Measurements from ENCODE around the gene TRRAP. TPM values are rescaled to one million over a fixed set of nuclear protein-coding genes. Genes with fewer than 3 reads are reported as not detected.
"Not testable (repeated sequence)": the region's sequence is repeated elsewhere in the genome, so short reads cannot be mapped to it uniquely, and the experiment has no call there.

TRRAP gene
- polyA plus RNA-seq, 1 donor = 24.7 TPM

DNA sequence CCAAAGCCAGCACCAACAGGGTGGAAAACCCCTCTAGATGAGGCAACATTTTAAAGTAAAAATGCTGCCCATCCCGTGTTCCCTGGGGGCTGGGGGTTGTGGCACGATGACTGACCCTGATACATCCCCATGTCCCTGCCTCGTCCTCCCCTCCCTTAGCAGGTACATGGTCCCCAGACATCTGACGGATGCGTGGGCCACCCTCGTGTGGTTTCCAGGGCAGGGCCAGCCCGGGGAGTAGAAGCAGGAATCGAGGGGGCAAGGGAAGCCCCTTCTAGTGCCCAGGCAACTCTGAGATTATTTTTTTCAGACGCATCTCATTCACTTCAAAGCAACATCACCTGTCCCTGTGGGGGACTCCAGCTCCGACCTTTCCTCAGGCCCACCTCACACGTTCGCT is 12.0 kb upstream of the TRRAP start:
- Histone ChIP-seq H3K4me1 (ENCODE audit: control insufficient read depth, insufficient read depth, low read length) (no peaks in the 10 kb centered on the region), H3K27ac (ENCODE audit: low read length) (no peak overlapping the region), H3K36me3 (ENCODE audit: control insufficient read depth, insufficient read depth, low read length) (no peaks in the 10 kb centered on the region), H3K4me3 (ENCODE audit: low read length) (no peak overlapping the region), H3K27me3 (ENCODE audit: control insufficient read depth, insufficient read depth, low read length) (peaks cover 47% of the 10 kb centered on the region), H3K9me3 (ENCODE audit: control insufficient read depth, low read depth, low read length) (no peaks in the 10 kb centered on the region)
- WGBS (ENCODE audit: insufficient coverage, low lambda C conversion rate) = no CpG with 5 or more reads among the region's 12 CpGs
- no peak for DNase-seq

DNA sequence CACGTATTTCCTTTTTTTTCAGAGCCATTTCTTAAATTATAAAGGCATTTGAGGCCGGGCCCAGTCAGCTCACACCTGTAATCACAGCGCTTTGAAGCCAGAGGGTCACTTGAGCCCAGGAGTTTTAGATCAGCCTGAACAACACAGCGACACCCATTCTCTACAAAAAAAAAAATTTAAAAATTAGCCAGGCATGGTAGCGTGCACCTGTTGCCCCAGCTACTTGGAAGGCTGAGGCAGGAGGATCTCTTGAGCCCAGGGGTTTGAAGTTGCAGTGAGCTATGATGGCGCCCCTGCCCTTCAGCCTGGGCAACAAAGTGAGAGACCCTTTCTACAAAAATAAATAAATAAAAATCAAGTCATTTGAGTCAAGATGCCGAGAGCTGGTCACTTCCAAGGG is 11.6 kb upstream of the TRRAP start:
- Histone ChIP-seq H3K4me3 (ENCODE audit: low read length) (no peak overlapping the region), H3K9me3 (ENCODE audit: control insufficient read depth, low read depth, low read length) (no peaks in the 10 kb centered on the region), H3K36me3 (ENCODE audit: control insufficient read depth, insufficient read depth, low read length) (no peaks in the 10 kb centered on the region), H3K27me3 (ENCODE audit: control insufficient read depth, insufficient read depth, low read length) (peaks cover 51% of the 10 kb centered on the region), H3K4me1 (ENCODE audit: control insufficient read depth, insufficient read depth, low read length) (no peaks in the 10 kb centered on the region), H3K27ac (ENCODE audit: low read length) (no peak overlapping the region)
- WGBS (ENCODE audit: insufficient coverage, low lambda C conversion rate) = no CpG with 5 or more reads among the region's 7 CpGs
- no peak for DNase-seq

DNA sequence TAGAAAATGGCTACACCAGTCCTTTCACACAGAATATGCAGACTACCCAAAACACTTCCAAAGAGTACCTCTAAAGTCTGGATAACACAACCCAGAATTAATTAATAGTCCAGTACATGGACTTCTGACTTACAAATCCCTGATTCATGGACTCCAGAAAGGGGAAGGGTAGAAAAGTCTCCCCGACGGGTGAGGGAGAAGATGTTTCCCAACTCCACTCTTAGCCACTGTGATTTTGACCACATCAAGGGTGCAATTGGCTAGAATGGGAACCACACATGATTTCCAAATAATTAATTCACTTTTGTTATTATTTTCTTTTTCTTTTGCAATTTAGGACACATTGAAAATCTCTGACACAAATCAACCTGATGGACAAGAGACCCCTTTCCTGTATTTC is 9.9 kb upstream of the TRRAP start:
- DNase-seq = no peak
- Histone ChIP-seq H3K4me1 (ENCODE audit: control insufficient read depth, insufficient read depth, low read length) (no peaks in the 10 kb centered on the region), H3K9me3 (ENCODE audit: control insufficient read depth, low read depth, low read length) (no peaks in the 10 kb centered on the region), H3K27ac (ENCODE audit: low read length) (no peak overlapping the region), H3K4me3 (ENCODE audit: low read length) (no peak overlapping the region), H3K36me3 (ENCODE audit: control insufficient read depth, insufficient read depth, low read length) (no peaks in the 10 kb centered on the region), H3K27me3 (ENCODE audit: control insufficient read depth, insufficient read depth, low read length) (peaks cover 51% of the 10 kb centered on the region)
- WGBS (ENCODE audit: insufficient coverage, low lambda C conversion rate) = no CpG with 5 or more reads among the region's 2 CpGs

DNA sequence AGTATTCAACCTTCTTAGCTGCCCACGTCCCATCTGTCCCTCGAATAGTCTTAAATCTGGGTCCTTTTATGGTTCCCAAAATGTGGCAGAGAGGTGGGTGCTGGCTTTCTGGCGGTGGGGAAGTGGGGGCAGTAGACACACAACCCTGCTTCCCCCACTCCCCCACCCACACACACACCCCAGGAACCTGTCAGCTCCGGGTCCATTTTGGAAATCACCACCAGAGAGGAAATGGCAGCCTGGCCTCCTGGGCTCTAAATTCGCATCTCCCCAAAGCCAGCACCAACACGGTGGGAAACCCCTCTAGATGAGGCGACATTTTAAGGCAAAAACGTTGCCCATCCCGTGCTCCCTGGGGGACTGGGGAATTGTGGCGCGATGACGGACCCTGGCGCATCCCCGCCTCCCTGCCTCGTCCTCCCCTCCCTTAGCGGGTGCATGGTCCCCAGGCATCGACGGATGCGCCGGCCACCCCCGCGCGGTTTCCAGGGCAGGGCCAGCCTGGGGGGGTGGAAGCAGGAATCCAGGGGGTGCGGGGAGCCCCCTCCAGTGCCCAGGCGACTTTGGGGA is 9.2 kb upstream of the TRRAP start:
- H3K27ac ChIP-seq (ENCODE audit: low read length) = no peak overlapping the region

DNA sequence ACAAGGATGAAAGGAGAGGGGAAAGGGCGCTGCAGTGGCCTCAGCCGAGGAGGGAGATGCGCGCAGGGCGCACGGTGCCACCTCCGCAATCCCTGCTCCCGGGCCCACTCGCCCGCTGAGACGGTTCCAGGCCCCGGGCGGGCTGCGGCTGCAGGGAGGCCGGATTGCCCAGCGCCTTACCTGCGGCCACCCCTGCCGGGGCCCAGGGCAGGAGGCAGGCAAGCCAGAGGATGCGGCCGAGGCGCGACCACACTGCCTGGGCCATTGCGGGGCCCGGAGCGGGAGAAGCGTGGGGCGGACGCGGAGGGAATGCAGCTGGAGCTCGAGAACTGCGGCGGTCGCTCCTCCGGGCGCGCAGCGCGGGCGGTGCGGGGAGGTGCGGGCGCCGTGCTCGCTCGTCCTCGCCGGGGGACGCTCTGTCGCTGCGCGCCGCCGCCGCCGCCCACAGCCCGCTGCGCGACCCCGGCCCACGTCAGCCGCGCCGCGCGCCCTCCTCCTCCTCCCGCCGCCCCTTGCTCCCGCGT is 8.7 kb upstream of the TRRAP start, which contains the start of gene TMEM130:
TSS of gene TMEM130 (minus strand) at position 418 of the 524 bp plus-strand sequence. CDS start at position 265, 153 bp downstream.
- Histone ChIP-seq H3K36me3 (ENCODE audit: control insufficient read depth, insufficient read depth, low read length) (no peaks in the 10 kb centered on the region), H3K27ac (ENCODE audit: low read length) (no peak within 1 kb of the TSS), H3K4me3 (ENCODE audit: low read length) (peak within 1 kb of the TSS; percentile 10), H3K4me1 (ENCODE audit: control insufficient read depth, insufficient read depth, low read length) (no peaks in the 10 kb centered on the region), H3K27me3 (ENCODE audit: control insufficient read depth, insufficient read depth, low read length) (peaks cover 47% of the 10 kb centered on the region), H3K9me3 (ENCODE audit: control insufficient read depth, low read depth, low read length) (no peaks in the 10 kb centered on the region)
- no CpG with 5 or more reads among the region's 69 CpGs for WGBS (ENCODE audit: insufficient coverage, low lambda C conversion rate)
- DNase-seq = peak in 1 of 2 donors; percentile 20

More for the DNA sequence above, 9.2 kb upstream of the TRRAP start:
- Histone ChIP-seq H3K9me3 (ENCODE audit: control insufficient read depth, low read depth, low read length) (no peaks in the 10 kb centered on the region), H3K36me3 (ENCODE audit: control insufficient read depth, insufficient read depth, low read length) (no peaks in the 10 kb centered on the region), H3K4me3 (ENCODE audit: low read length) (peak overlapping the region; percentile 10), H3K4me1 (ENCODE audit: control insufficient read depth, insufficient read depth, low read length) (no peaks in the 10 kb centered on the region), H3K27me3 (ENCODE audit: control insufficient read depth, insufficient read depth, low read length) (peaks cover 47% of the 10 kb centered on the region)
- no peak for DNase-seq
- no CpG with 5 or more reads among the region's 25 CpGs for WGBS (ENCODE audit: insufficient coverage, low lambda C conversion rate)

DNA sequence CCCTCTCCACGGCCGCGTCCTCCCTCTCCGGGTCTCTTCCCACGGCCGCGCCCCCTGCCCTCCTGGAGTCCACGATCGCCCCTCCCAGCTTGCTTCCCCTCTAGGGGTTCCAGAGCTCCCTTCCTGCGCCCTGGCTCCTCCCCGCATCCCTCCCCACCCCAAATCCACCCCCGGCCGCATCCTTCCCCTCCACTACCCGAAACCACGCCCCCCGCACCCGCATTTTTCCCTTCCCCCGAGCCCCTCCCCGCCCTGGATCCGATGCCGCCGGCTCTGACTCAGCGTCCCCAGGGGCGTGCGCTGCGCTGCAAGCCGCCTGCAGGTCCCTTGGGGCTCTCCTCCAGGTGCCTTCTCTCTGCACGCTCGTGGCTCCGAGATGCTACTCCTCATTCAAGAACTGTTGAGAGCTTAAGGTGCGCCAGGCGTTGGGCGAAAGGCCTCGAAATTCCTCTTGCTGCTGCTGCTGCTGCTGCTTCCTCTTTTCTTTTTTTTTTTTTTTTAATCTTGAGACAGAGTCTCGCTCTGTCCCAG is 8.1 kb upstream of the TRRAP start:
- H3K36me3 ChIP-seq (ENCODE audit: control insufficient read depth, insufficient read depth, low read length) = no peaks in the 10 kb centered on the region
- DNase-seq = peak; percentile 7 to 17
- H3K27me3 ChIP-seq (ENCODE audit: control insufficient read depth, insufficient read depth, low read length) = peaks cover 47% of the 10 kb centered on the region
- H3K4me1 ChIP-seq (ENCODE audit: control insufficient read depth, insufficient read depth, low read length) = no peaks in the 10 kb centered on the region
- H3K27ac ChIP-seq (ENCODE audit: low read length) = no peak overlapping the region
- peak overlapping the region; percentile 6 for H3K4me3 ChIP-seq (ENCODE audit: low read length)
- WGBS (ENCODE audit: insufficient coverage, low lambda C conversion rate) = no CpG with 5 or more reads among the region's 35 CpGs
- H3K9me3 ChIP-seq (ENCODE audit: control insufficient read depth, low read depth, low read length) = no peaks in the 10 kb centered on the region

DNA sequence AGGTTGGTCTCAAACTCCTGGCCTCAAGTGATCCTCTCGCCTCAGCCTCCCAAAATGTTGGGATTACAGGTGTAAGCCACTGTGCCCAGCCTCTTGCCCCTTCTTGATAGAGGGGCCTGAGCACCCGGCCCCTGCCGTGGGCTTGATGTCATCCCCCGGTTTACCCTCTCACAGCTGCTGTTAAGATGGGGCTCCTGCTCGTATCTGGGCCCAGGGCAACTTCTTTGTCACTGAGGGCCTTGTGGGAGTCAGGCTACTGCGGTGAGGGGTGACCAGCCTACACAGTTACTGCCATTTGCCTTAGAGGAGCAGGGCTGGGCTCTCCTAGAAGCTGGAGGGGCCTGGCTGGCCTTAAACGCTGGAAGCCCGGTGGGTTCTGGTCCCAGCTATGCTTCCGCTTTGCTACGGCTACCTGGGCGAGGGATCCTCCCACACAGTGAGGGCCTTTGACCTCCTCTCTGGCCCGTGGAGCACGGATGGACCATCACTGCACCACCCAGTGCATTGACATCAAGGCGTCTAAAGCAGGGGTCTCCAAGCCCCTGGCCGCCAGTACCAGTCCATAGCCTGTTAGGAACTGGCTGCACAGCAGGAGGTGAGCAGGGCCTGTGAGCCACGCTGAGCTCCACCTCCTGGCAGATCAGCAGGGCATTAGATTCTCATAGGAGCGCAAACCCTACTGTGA is 7.4 kb upstream of the TRRAP start:
- H3K9me3 ChIP-seq (ENCODE audit: control insufficient read depth, low read depth, low read length) = no peaks in the 10 kb centered on the region
- no peak overlapping the region for H3K27ac ChIP-seq (ENCODE audit: low read length)
- H3K4me1 ChIP-seq (ENCODE audit: control insufficient read depth, insufficient read depth, low read length) = no peaks in the 10 kb centered on the region
- peaks cover 50% of the 10 kb centered on the region for H3K27me3 ChIP-seq (ENCODE audit: control insufficient read depth, insufficient read depth, low read length)
- DNase-seq = no peak
- no peak overlapping the region for H3K4me3 ChIP-seq (ENCODE audit: low read length)
- WGBS (ENCODE audit: insufficient coverage, low lambda C conversion rate) = no CpG with 5 or more reads among the region's 17 CpGs
- H3K36me3 ChIP-seq (ENCODE audit: control insufficient read depth, insufficient read depth, low read length) = no peaks in the 10 kb centered on the region

DNA sequence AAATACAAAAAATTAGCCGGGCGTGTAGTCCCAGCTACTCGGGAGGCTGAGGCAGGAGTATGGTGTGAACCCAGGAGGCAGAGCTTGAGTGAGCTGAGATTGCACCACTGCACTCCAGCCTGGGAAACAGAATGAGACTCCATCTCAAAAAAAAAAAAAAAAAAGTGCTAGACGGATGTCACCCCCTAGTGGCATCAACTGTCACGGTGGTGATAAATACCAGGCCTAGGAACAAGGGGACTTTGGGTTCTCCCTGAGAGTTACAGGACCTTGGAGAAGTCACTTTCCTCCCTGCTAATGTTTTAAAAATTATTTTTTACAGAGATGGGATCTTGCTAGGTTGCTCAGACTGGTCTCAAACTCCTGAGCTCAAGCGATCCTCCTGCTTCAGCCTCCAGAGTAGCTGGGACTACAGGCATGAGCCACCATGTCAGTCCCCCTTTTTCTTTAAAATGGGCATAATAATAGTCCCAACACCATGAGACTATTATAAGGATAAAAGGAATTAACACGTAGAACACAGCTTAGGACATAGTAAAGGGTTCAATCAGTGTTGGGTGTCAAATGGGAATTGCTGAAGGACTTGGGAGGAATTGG is 5.9 kb upstream of the TRRAP start:
- no peaks in the 10 kb centered on the region for H3K36me3 ChIP-seq (ENCODE audit: control insufficient read depth, insufficient read depth, low read length)
- WGBS (ENCODE audit: insufficient coverage, low lambda C conversion rate) = 43% methylated on average over 1 of the region's 7 CpGs
- H3K4me3 ChIP-seq (ENCODE audit: low read length) = no peak overlapping the region
- no peak overlapping the region for H3K27ac ChIP-seq (ENCODE audit: low read length)
- H3K27me3 ChIP-seq (ENCODE audit: control insufficient read depth, insufficient read depth, low read length) = peaks cover 43% of the 10 kb centered on the region
- no peaks in the 10 kb centered on the region for H3K9me3 ChIP-seq (ENCODE audit: control insufficient read depth, low read depth, low read length)
- H3K4me1 ChIP-seq (ENCODE audit: control insufficient read depth, insufficient read depth, low read length) = no peaks in the 10 kb centered on the region
- DNase-seq = no peak

DNA sequence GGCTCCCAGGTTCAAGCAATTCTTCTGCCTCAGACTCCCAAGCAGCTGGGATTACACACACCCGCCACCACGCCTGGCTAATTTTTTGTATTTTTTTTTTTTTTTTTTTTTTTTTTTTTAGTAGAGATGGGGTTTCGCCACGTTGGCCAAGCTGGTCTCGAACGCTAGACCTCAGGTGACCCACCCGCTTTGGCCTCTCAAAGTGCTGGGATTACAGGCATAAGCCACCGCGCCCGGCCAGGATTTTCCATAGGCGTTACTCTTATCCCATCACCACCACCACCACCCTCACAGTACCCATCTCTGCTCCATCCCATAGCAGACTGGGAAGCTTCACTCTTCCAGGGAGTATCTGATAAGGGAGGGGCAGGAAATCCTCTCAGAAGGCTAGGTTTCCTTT is 4.7 kb upstream of the TRRAP start:
- H3K4me1 ChIP-seq (ENCODE audit: control insufficient read depth, insufficient read depth, low read length); H3K36me3 ChIP-seq (ENCODE audit: control insufficient read depth, insufficient read depth, low read length); DNase-seq; H3K9me3 ChIP-seq (ENCODE audit: control insufficient read depth, low read depth, low read length); H3K27ac ChIP-seq (ENCODE audit: low read length); H3K4me3 ChIP-seq (ENCODE audit: low read length): not testable (repeated sequence)
- no CpG with 5 or more reads among the region's 11 CpGs for WGBS (ENCODE audit: insufficient coverage, low lambda C conversion rate)
- peaks cover 33% of the 10 kb centered on the region for H3K27me3 ChIP-seq (ENCODE audit: control insufficient read depth, insufficient read depth, low read length)

DNA sequence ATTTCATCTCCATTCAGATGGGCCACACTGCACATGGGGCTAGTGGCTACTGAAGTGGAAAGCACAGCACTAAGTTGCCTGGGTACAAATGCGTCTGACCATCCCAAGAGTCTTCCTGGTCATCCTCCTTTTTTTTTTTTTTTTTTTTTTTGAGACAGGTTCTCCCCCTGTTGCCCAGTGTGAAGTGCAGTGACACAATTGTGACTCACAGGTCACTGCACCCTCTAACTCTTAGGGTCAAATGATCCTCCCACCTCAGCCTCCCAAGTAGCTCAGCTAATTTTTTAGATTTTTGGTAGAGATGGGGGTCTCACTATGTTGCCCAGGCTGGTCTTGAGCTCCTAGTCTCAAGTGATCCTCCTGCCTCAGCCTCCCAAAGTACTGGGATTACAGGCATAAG is 3.4 kb upstream of the TRRAP start:
- Histone ChIP-seq H3K27me3 (ENCODE audit: control insufficient read depth, insufficient read depth, low read length) (peaks cover 21% of the 10 kb centered on the region), H3K4me3 (ENCODE audit: low read length) (no peak overlapping the region), H3K27ac (ENCODE audit: low read length) (no peak overlapping the region), H3K9me3 (ENCODE audit: control insufficient read depth, low read depth, low read length) (no peaks in the 10 kb centered on the region), H3K36me3 (ENCODE audit: control insufficient read depth, insufficient read depth, low read length) (no peaks in the 10 kb centered on the region), H3K4me1 (ENCODE audit: control insufficient read depth, insufficient read depth, low read length) (no peaks in the 10 kb centered on the region)
- no peak for DNase-seq
- 80% methylated on average over 1 of the region's 1 CpG for WGBS (ENCODE audit: insufficient coverage, low lambda C conversion rate)
